Measurements from ENCODE around the gene CCDC18. TPM values are rescaled to one million over a fixed set of nuclear protein-coding genes. Genes with fewer than 3 reads are reported as not detected.

The CCDC18 gene
- total RNA-seq, 2 donors from 2014 or later = 13.8 to 23.8 TPM

- Histone ChIP-seq H3K9me3 (ENCODE audit: control insufficient read depth, low read length) (peaks cover 13% of the 10 kb centered on the region), H3K4me1 (ENCODE audit: control insufficient read depth, insufficient read depth, low read length) (no peaks in the 10 kb centered on the region), H3K36me3 (ENCODE audit: control insufficient read depth, insufficient read depth, low read length) (no peaks in the 10 kb centered on the region), H3K27ac (ENCODE audit: low read depth, low read length) (no peak overlapping the region), H3K4me3 (ENCODE audit: low read length) (no peak overlapping the region), H3K27me3 (ENCODE audit: control insufficient read depth, insufficient read depth, low read length, poor library complexity, severe bottlenecking) (no peaks in the 10 kb centered on the region), H3K9ac (ENCODE audit: extremely low read depth, low read length, poor library complexity, severe bottlenecking) (no peak overlapping the region)
- no peak overlapping the region for H3K27ac Mint-ChIP-seq
- DNase-seq = no peak
- 100% methylated on average over 1 of the region's 1 CpG; no CpG with 5 or more reads in 1 of the 2 experiments for WGBS, 2 experiments (ENCODE audit: insufficient coverage in 1 of 2, insufficient read length in 1 of 2)
- H3K4me3 Mint-ChIP-seq = no peak overlapping the region
- peaks cover 11% of the 10 kb centered on the region for H3K9me3 Mint-ChIP-seq
- H3K4me1 Mint-ChIP-seq = peaks cover 5% of the 10 kb centered on the region
- no peaks in the 10 kb centered on the region for H3K27me3 Mint-ChIP-seq (ENCODE audit: insufficient read depth)
- TF ChIP-seq, protein P1, sequence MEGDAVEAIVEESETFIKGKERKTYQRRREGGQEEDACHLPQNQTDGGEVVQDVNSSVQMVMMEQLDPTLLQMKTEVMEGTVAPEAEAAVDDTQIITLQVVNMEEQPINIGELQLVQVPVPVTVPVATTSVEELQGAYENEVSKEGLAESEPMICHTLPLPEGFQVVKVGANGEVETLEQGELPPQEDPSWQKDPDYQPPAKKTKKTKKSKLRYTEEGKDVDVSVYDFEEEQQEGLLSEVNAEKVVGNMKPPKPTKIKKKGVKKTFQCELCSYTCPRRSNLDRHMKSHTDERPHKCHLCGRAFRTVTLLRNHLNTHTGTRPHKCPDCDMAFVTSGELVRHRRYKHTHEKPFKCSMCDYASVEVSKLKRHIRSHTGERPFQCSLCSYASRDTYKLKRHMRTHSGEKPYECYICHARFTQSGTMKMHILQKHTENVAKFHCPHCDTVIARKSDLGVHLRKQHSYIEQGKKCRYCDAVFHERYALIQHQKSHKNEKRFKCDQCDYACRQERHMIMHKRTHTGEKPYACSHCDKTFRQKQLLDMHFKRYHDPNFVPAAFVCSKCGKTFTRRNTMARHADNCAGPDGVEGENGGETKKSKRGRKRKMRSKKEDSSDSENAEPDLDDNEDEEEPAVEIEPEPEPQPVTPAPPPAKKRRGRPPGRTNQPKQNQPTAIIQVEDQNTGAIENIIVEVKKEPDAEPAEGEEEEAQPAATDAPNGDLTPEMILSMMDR (conservative IDR thresholded peaks at IDR 0.05) = no peak
- peaks cover 8% of the 10 kb centered on the region for H3K36me3 Mint-ChIP-seq (ENCODE audit: low read depth)
Measured at GRCh38 chr1:93321720-93322119, 141.2 kb downstream of the CCDC18 start.

GRCh38 chr1:93322349-93322748 is 141.8 kb downstream of the CCDC18 start:
- WGBS, 2 experiments (ENCODE audit: insufficient coverage in 1 of 2, insufficient read length in 1 of 2) = 99 to 100% methylated on average over 2 to 3 of the region's 3 CpGs

GRCh38 chr1:93323185-93323820 is 142.8 kb downstream of the CCDC18 start:
- Histone ChIP-seq H3K4me3 (ENCODE audit: low read length) (no peak overlapping the region), H3K9ac (ENCODE audit: extremely low read depth, low read length, poor library complexity, severe bottlenecking) (no peak overlapping the region), H3K27me3 (ENCODE audit: control insufficient read depth, insufficient read depth, low read length, poor library complexity, severe bottlenecking) (no peaks in the 10 kb centered on the region), H3K4me1 (ENCODE audit: control insufficient read depth, insufficient read depth, low read length) (no peaks in the 10 kb centered on the region), H3K36me3 (ENCODE audit: control insufficient read depth, insufficient read depth, low read length) (no peaks in the 10 kb centered on the region), H3K27ac (ENCODE audit: low read depth, low read length) (no peak overlapping the region), H3K9me3 (ENCODE audit: control insufficient read depth, low read length) (peaks cover 13% of the 10 kb centered on the region)
- Mint-ChIP-seq H3K36me3 (ENCODE audit: low read depth) (peaks cover 8% of the 10 kb centered on the region), H3K9me3 (peaks cover 11% of the 10 kb centered on the region), H3K4me1 (peaks cover 5% of the 10 kb centered on the region), H3K4me3 (no peak overlapping the region), H3K27ac (no peak overlapping the region), H3K27me3 (ENCODE audit: insufficient read depth) (no peaks in the 10 kb centered on the region)
- WGBS, 2 experiments (ENCODE audit: insufficient coverage in 1 of 2, insufficient read length in 1 of 2) = 57 to 86% methylated on average over 1 to 3 of the region's 3 CpGs
- DNase-seq = no peak
- TF ChIP-seq, protein P1 (conservative IDR thresholded peaks at IDR 0.05) = no peak

More at GRCh38 chr1:93322349-93322748, 141.8 kb downstream of the CCDC18 start:
- H3K9me3 Mint-ChIP-seq = peaks cover 11% of the 10 kb centered on the region
- Histone ChIP-seq H3K9ac (ENCODE audit: extremely low read depth, low read length, poor library complexity, severe bottlenecking) (no peak overlapping the region), H3K9me3 (ENCODE audit: control insufficient read depth, low read length) (peaks cover 13% of the 10 kb centered on the region), H3K4me3 (ENCODE audit: low read length) (no peak overlapping the region), H3K4me1 (ENCODE audit: control insufficient read depth, insufficient read depth, low read length) (no peaks in the 10 kb centered on the region), H3K36me3 (ENCODE audit: control insufficient read depth, insufficient read depth, low read length) (no peaks in the 10 kb centered on the region), H3K27ac (ENCODE audit: low read depth, low read length) (no peak overlapping the region), H3K27me3 (ENCODE audit: control insufficient read depth, insufficient read depth, low read length, poor library complexity, severe bottlenecking) (no peaks in the 10 kb centered on the region)
- no peak overlapping the region for H3K27ac Mint-ChIP-seq
- TF ChIP-seq, protein P1 (conservative IDR thresholded peaks at IDR 0.05) = no peak
- no peak overlapping the region for H3K4me3 Mint-ChIP-seq
- no peak for DNase-seq
- peaks cover 5% of the 10 kb centered on the region for H3K4me1 Mint-ChIP-seq
- H3K27me3 Mint-ChIP-seq (ENCODE audit: insufficient read depth) = no peaks in the 10 kb centered on the region
- peaks cover 8% of the 10 kb centered on the region for H3K36me3 Mint-ChIP-seq (ENCODE audit: low read depth)
